Skeletal muscle satellite cell (primary cell): ENCODE measurements around the gene PIEZO1.

Source experiments
- H3K27me3 ChIP-seq: 2 replicates; pipeline ENCODE4 v1.7.0; 2013; ENCODE audit warnings: low read length; ENCODE audit not compliant: control insufficient read depth, insufficient read depth
- H3K36me3 ChIP-seq: 2 replicates; pipeline ENCODE4 v1.7.0; 2013; ENCODE audit warnings: mild to moderate bottlenecking, control low read depth, low read length; ENCODE audit not compliant: insufficient read depth
- H3K4me1 ChIP-seq: 2 replicates; pipeline ENCODE4 v1.7.0; 2013; ENCODE audit warnings: low read length; ENCODE audit not compliant: control insufficient read depth, insufficient read depth
- H3K4me2 ChIP-seq: 2 replicates; pipeline ENCODE4 v1.7.0; 2013; ENCODE audit warnings: mild to moderate bottlenecking, low read length
- H3K4me3 ChIP-seq: 2 replicates; pipeline ENCODE4 v1.7.0; 2013; ENCODE audit warnings: low read length
- H3K9ac ChIP-seq: 2 replicates; pipeline ENCODE4 v1.7.0; 2013; ENCODE audit warnings: mild to moderate bottlenecking, low read depth, low read length, moderate library complexity
- H3K9me3 ChIP-seq: replicated peaks from 2 replicates; pipeline ENCODE4 v1.7.0; 2013; ENCODE audit warnings: mild to moderate bottlenecking, control low read depth, low read length

The PIEZO1 gene

GRCh38 chr16:88714420-88715302 is 70.4 kb downstream of the PIEZO1 start:
- no peak overlapping the region for H3K9ac ChIP-seq
- no peaks in the 10 kb centered on the region for H3K27me3 ChIP-seq
- H3K36me3 ChIP-seq: peaks cover 76% of the 10 kb centered on the region
- no peaks in the 10 kb centered on the region for H3K4me1 ChIP-seq
- H3K4me2 ChIP-seq: no peak overlapping the region
- H3K9me3 ChIP-seq: no peaks in the 10 kb centered on the region
- H3K4me3 ChIP-seq: no peak overlapping the region

DNA sequence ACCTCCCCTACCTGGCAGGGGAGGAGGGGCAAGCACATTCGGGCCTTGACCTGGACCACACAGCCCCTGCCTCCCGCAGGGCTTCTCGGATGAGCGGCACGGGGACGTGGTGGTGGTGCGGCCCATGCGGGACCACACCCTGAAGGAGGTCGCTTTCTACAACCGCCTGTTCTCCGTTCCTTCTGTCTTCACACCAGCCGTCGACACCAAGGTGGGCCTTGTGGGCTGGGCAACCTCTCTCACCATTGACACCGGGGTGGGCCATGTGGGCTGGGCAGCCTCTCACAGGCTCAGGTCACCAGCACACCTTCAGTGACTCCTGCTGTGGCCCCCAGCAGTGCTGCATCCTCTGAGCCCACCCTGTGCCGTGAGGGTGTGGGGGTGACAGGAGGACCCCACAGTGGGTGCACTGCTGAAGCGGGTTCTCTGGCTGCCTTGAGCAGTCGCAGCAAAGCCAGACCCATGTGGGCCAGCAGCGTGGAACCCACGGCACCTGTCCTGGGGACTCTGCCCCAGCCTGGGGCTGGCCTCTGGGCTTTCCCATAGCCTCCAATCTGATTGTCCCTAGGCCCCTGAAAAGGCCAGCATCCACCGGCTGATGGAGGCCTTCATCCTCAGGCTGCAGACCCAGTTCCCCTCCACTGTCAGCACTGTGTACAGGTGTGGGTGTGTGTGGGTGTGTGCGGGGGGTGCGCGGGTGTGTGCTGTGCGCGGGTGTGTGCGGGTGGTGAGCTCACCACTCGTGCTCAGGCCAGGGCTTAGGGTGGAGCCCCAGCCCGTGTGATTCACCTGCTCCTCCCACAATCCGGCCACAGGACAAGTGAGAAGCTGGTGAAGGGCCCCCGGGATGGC is 71.2 kb downstream of the PIEZO1 start:
- H3K27me3 ChIP-seq: no peaks in the 10 kb centered on the region
- H3K4me3 ChIP-seq: no peak overlapping the region
- no peak overlapping the region for H3K9ac ChIP-seq
- H3K4me1 ChIP-seq: no peaks in the 10 kb centered on the region
- no peak overlapping the region for H3K4me2 ChIP-seq
- H3K36me3 ChIP-seq: peaks cover 68% of the 10 kb centered on the region
- H3K9me3 ChIP-seq: no peaks in the 10 kb centered on the region

DNA sequence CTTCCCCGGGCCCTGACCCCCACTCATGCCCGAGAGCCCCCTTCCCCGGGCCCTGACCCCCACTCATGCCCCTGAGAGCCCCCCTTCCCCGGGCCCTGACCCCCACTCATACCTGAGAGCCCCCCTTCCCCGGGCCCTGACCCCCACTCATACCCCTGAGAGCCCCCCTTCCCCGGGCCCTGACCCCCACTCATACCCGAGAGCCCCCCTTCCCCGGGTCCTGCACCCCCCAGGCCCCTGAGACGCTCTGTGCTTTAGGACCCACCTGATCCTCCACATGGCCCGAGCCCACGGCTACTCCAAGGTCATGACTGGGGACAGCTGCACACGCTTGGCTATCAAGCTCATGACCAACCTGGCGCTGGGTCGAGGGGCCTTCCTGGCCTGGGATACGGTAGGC is 72.0 kb downstream of the PIEZO1 start:
- Histone ChIP-seq H3K4me2 (no peak overlapping the region), H3K4me3 (no peak overlapping the region), H3K9ac (no peak overlapping the region), H3K36me3 (peaks cover 60% of the 10 kb centered on the region), H3K9me3 (no peaks in the 10 kb centered on the region), H3K4me1 (no peaks in the 10 kb centered on the region), H3K27me3 (no peaks in the 10 kb centered on the region)

DNA sequence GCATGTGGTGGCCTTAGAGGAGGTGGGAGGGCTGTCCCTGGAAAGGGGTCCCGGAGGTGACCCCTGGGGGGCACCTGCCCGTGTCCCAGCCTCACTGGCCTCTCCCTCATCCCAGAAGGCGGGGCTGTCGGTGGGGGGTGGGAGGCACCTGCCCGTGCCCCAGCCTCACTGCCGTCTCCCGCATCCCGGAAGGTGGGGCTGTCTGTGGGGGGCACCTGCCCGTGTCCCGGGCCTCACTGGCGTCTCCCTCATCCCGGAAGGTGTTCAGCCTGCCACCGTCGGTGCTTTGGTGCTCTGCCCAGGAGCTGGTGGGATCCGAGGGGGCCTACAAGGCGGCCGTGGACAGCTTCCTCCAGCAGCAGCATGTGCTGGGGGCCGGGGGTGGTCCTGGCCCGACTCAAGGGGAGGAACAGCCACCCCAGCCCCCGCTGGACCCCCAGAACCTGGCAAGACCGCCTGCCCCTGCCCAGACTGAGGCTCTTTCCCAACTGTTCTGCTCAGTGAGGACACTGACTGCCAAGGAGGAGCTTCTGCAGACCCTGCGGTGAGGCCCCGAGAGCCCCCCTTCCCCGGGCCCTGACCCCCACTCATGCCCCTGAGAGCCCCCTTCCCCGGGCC is 72.5 kb downstream of the PIEZO1 start:
- Histone ChIP-seq H3K4me1 (peaks cover 1% of the 10 kb centered on the region), H3K9ac (no peak overlapping the region), H3K36me3 (peaks cover 54% of the 10 kb centered on the region)

DNA sequence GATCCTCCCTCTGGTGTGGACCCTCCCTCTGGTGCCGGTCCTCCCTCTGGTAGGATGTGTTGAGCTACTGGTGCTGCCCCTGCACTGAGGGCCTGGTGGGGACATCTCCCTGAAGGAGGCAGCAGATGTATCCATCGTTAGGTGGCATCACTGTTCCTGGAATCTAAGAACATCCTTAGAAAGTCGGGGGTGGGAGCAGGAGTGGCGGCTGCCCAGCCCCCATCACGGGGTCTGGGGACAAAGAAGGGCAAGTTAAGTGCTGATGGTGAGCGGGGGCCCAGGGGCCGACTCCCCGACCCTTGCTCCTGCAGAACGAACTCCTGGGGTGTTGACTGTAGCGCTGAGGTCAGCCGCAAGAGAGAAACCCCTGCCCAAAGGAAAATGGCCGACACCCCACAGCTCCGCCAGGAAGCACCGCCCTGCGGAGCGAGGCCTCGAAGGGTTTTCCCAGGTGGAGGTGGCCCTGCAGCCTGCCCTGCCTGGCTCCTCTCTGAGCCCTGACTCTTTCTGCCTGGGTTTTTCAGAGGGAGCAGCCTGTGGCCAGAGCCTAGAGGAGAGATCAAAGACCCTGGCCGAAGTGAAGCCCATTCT is 73.2 kb downstream of the PIEZO1 start:
- no peak overlapping the region for H3K4me3 ChIP-seq
- H3K9me3 ChIP-seq: no peaks in the 10 kb centered on the region
- peaks cover 7% of the 10 kb centered on the region for H3K4me1 ChIP-seq
- H3K36me3 ChIP-seq: peaks cover 48% of the 10 kb centered on the region
- no peaks in the 10 kb centered on the region for H3K27me3 ChIP-seq
- H3K9ac ChIP-seq: no peak overlapping the region
- H3K4me2 ChIP-seq: no peak overlapping the region

More for the DNA sequence above, 72.5 kb downstream of the PIEZO1 start:
- H3K27me3 ChIP-seq: no peaks in the 10 kb centered on the region
- H3K4me3 ChIP-seq: no peak overlapping the region
- no peaks in the 10 kb centered on the region for H3K9me3 ChIP-seq
- H3K4me2 ChIP-seq: no peak overlapping the region

- Histone ChIP-seq H3K9ac (no peak overlapping the region), H3K4me1 (peaks cover 8% of the 10 kb centered on the region), H3K4me2 (no peak overlapping the region), H3K9me3 (no peaks in the 10 kb centered on the region), H3K4me3 (no peak overlapping the region), H3K36me3 (peaks cover 35% of the 10 kb centered on the region), H3K27me3 (no peaks in the 10 kb centered on the region)
These were observed 74.5 kb downstream of the PIEZO1 start for GRCh38 chr16:88710556-88710955.

- Histone ChIP-seq H3K4me2 (peak overlapping the region; percentile 84), H3K9ac (peak overlapping the region; percentile 82), H3K27me3 (no peaks in the 10 kb centered on the region), H3K4me1 (peaks cover 22% of the 10 kb centered on the region), H3K9me3 (no peaks in the 10 kb centered on the region), H3K4me3 (peak overlapping the region; percentile 86), H3K36me3 (peaks cover 12% of the 10 kb centered on the region)
These were observed 77.8 kb downstream of the PIEZO1 start for GRCh38 chr16:88706965-88707826.

DNA sequence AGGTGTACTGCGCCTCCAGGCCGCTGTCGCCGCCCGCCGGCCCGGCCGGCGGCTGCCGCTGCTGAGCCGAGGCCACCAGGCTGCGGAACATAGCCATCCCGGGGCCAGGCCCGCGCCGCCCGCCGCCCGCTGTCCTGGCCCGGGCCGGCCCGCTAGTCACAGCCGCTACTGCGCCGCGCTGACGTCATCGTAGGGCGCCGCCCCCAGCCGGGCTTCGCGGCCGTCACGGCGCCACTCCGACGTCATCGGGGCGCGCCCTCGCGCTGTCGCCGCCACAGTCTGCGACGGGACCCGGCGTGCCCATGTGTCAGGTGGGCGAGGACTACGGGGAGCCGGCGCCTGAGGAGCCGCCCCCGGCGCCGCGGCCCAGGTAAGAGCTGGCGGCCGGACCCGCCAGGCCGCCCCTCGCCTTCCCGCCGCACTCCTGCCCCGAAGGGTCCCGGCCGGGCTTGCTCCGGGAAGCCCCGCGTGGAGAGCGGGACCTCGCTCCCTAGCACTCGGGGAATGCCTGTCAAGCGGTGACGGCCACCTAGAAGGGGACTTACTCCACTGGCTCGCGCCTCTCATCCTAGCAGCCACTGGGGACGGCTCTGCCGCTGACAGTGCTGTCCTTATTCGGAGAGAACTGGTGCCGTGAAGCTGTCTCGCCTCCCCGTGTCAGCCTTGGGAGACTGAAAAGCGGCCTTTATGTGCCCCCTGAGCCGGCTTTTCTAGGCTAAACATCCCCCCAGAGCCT is 78.6 kb downstream of the PIEZO1 start, which contains the start of the genes CTU2 and RNF166:
Gene CTU2 (plus strand): TSS at position 275 of the 736 bp plus-strand sequence. CDS start 28 bp downstream, at position 303.
Gene RNF166 (minus strand): TSS at position 180 of the 736 bp plus-strand sequence. CDS start 83 bp downstream, at position 97.
- Histone ChIP-seq H3K36me3 (peaks cover 12% of the 10 kb centered on the region), H3K9ac (peak within 1 kb of the TSS; percentile 82), H3K27me3 (no peaks in the 10 kb centered on the region), H3K4me2 (peak within 1 kb of the TSS; percentile 98), H3K4me1 (peaks cover 25% of the 10 kb centered on the region), H3K4me3 (peak within 1 kb of the TSS; percentile 86), H3K9me3 (no peaks in the 10 kb centered on the region)

GRCh38 chr16:88705801-88706228 is 79.2 kb downstream of the PIEZO1 start:
- Histone ChIP-seq H3K27me3 (no peaks in the 10 kb centered on the region), H3K9ac (peak overlapping the region; percentile 82), H3K4me2 (peak overlapping the region; percentile 98), H3K4me3 (peak overlapping the region; percentile 86), H3K36me3 (peaks cover 11% of the 10 kb centered on the region), H3K9me3 (no peaks in the 10 kb centered on the region), H3K4me1 (peaks cover 31% of the 10 kb centered on the region)
